Neural progenitor cell (in vitro differentiated cells): ENCODE data around the gene WDR1.

ENCODE experiments used
- EZH2 ChIP-seq: fragments of 200-600 bp; sonication (generic); IDR thresholded peaks from 2 replicates; pipeline ENCODE4 v1.6.1; 2017; ENCODE audit warnings: antibody characterized with exemption, mild to moderate bottlenecking, moderate library complexity
- TF ChIP-seq, protein P1 (sequence below): fragments of 200-600 bp; sonication (generic); IDR thresholded peaks from 2 replicates; pipeline ENCODE4 v1.5.1; 2017; ENCODE audit warnings: antibody characterized with exemption, mild to moderate bottlenecking

DNA sequence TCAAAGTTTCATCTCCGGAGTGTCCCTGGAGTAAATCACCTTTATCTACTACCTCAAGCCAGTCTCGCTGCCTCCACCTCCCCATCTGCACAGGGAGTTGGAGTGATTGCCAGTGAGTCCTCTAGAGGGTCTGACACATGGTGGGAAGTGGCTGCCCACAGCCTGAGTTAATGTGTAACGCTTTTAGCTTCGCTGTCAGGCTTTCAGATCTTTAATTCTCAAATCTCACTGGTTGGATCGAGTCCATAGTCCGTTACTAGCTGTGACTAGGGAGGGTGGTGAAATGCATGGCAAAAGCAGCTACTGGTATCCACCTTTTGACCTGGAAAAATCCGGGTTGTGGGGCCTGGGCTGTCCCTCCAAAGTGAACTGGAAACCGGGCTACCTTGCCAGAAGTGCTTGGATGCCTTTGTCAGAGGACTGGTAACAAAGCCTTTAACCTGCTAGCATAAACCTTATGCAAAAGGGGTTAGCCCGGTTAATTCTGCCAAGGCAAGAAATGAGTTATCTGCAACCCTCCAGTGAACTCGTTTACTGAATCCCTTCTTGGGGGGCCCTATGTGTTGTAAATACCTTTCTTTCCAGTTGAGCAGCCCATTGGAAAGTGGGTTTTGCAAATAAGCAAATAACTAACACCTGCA is 5.1 kb upstream of the WDR1 start:
- TF ChIP-seq, protein P1, sequence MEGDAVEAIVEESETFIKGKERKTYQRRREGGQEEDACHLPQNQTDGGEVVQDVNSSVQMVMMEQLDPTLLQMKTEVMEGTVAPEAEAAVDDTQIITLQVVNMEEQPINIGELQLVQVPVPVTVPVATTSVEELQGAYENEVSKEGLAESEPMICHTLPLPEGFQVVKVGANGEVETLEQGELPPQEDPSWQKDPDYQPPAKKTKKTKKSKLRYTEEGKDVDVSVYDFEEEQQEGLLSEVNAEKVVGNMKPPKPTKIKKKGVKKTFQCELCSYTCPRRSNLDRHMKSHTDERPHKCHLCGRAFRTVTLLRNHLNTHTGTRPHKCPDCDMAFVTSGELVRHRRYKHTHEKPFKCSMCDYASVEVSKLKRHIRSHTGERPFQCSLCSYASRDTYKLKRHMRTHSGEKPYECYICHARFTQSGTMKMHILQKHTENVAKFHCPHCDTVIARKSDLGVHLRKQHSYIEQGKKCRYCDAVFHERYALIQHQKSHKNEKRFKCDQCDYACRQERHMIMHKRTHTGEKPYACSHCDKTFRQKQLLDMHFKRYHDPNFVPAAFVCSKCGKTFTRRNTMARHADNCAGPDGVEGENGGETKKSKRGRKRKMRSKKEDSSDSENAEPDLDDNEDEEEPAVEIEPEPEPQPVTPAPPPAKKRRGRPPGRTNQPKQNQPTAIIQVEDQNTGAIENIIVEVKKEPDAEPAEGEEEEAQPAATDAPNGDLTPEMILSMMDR, result no peak
- no peak for TF ChIP-seq EZH2
